Lower lobe of right lung (tissue), 2 donors: ENCODE data around the gene CPXM2. TPM values are rescaled to one million over a fixed set of nuclear protein-coding genes. Genes with fewer than 3 reads are reported as not detected.

Source experiments
- ATAC-seq, 2 donors: fragments of 200-7000 bp; cut with Tn5 transposase; one replicate each; pipeline ENCODE4 v1.9.1; 2020 to 2022; ENCODE audit warnings: mild to moderate bottlenecking in 2 of 2, moderate library complexity in 2 of 2
- DNase-seq: peaks from one replicate; pipeline ENCODE4 v3.0.0-alpha.2; 2020
- H3K27ac ChIP-seq: fragments of 200-600 bp; one replicate; pipeline ENCODE4 v1.8.0; 2022
- H3K27me3 ChIP-seq: fragments of 200-600 bp; one replicate; pipeline ENCODE4 v1.8.0; 2022; ENCODE audit warnings: low read depth
- H3K36me3 ChIP-seq: fragments of 200-600 bp; one replicate; pipeline ENCODE4 v1.8.0; 2022; ENCODE audit warnings: mild to moderate bottlenecking
- H3K4me1 ChIP-seq: fragments of 200-600 bp; one replicate; pipeline ENCODE4 v1.8.0; 2022
- H3K4me3 ChIP-seq: fragments of 200-600 bp; one replicate; pipeline ENCODE4 v1.8.0; 2022; ENCODE audit warnings: mild to moderate bottlenecking
- H3K9me3 ChIP-seq: fragments of 200-600 bp; one replicate; pipeline ENCODE4 v1.8.0; 2022
- intact Hi-C: fragments of 100-400 bp; cut with DNase I; formaldehyde crosslinking; loops from one replicate; pipeline ENCODE4 v1.11.0; 2022
- total RNA-seq: library from RNA; stranded (reverse); fragmentation: NEBNext Ultra II Directional; extraction: Animal tissue kit (Norgen Biotek cat#: 25700); gene quantifications from one replicate; pipeline ENCODE4 v1.2.1, GENCODE V29; 2021
- TF ChIP-seq, protein P1 (sequence below): fragments of 200-600 bp; IDR thresholded peaks from one replicate; pipeline ENCODE4 v1.8.0; 2022; ENCODE audit warnings: antibody characterized with exemption, mild to moderate bottlenecking
- donor health status: DM: no; HTN: yes; CAD: no; lungs with severe emphysema.

The CPXM2 gene
- total RNA-seq, 1 donor from 2014 or later, result 6.3 TPM

DNA sequence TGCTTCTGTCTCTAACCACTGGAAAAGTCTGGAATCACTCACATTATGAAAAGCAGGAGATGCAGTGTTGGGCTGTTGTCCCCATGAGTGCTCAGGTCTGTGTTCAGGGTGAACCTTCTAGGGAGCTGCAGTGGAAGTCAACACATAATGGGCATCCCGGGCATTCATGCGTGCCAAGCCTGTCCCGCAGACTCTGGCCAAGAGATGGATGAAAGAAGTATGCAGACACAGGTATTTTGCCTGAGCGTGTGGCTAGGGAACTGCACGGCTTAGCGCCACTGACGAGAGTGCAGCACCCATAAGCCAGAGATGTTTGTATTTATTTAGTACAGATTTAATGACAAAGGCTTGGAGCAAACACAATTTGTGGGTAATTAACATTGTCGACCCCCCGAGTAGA, 140.7 kb downstream of the CPXM2 start:
- Histone ChIP-seq H3K36me3 (no peaks in the 10 kb centered on the region), H3K4me1 (no peaks in the 10 kb centered on the region), H3K9me3 (no peaks in the 10 kb centered on the region), H3K4me3 (no peak overlapping the region), H3K27ac (no peak overlapping the region), H3K27me3 (no peaks in the 10 kb centered on the region)
- no peak for ATAC-seq
- intact Hi-C loops, result no loop called here
- TF ChIP-seq, protein P1, sequence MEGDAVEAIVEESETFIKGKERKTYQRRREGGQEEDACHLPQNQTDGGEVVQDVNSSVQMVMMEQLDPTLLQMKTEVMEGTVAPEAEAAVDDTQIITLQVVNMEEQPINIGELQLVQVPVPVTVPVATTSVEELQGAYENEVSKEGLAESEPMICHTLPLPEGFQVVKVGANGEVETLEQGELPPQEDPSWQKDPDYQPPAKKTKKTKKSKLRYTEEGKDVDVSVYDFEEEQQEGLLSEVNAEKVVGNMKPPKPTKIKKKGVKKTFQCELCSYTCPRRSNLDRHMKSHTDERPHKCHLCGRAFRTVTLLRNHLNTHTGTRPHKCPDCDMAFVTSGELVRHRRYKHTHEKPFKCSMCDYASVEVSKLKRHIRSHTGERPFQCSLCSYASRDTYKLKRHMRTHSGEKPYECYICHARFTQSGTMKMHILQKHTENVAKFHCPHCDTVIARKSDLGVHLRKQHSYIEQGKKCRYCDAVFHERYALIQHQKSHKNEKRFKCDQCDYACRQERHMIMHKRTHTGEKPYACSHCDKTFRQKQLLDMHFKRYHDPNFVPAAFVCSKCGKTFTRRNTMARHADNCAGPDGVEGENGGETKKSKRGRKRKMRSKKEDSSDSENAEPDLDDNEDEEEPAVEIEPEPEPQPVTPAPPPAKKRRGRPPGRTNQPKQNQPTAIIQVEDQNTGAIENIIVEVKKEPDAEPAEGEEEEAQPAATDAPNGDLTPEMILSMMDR, result no peak
- no peak for DNase-seq

DNA sequence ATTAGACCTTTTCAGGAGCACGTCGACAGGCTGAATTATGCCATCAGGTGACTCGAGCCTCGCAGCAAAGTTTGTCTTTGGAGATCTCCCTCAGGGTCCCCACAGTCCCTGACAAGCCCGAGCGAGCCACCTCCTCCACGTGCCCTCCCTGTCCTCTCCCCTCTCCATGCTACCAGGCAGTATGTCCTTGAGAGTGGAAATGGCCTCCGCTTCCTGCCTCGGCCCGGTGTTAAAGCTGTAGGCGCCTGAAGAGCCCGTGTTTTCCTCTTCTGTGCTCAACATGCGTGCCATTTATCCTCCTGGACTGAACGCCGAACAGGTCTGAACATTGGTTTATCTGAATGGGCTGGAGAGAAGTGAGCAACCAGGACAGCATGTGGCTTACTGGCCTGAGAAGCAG, 142.9 kb downstream of the CPXM2 start:
- intact Hi-C loops, result no loop called here
- Histone ChIP-seq H3K4me3 (no peak overlapping the region), H3K4me1 (no peaks in the 10 kb centered on the region), H3K9me3 (no peaks in the 10 kb centered on the region), H3K27me3 (no peaks in the 10 kb centered on the region), H3K27ac (no peak overlapping the region), H3K36me3 (no peaks in the 10 kb centered on the region)
- DNase-seq, result no peak
- TF ChIP-seq, protein P1, result no peak
- ATAC-seq, result no peak

DNA sequence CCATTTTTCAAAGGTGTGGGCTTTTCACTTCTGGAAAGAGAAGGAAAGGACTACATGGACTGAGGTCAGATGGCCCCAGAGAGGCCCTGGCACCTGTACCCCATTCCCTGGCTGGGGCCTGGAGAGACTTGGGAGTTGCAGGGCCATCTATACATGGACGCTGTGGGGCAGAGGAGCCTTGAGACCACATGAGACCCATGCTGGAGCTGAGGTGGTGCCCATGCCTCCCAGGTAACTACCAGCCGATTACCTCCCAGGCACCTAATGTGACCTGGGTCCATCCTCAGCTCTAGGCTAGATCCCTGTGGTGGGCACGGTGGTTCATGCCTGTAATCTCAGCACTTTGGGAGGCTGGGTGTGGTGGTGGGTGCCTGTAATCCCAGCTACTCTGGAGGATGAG, 144.2 kb downstream of the CPXM2 start:
- TF ChIP-seq, protein P1, result no peak
- Histone ChIP-seq H3K4me3 (no peak overlapping the region), H3K4me1 (no peaks in the 10 kb centered on the region), H3K36me3 (no peaks in the 10 kb centered on the region), H3K27me3 (no peaks in the 10 kb centered on the region), H3K27ac (no peak overlapping the region), H3K9me3 (no peaks in the 10 kb centered on the region)
- DNase-seq (no peak), ATAC-seq (no peak)
- intact Hi-C loops, result no loop called here

DNA sequence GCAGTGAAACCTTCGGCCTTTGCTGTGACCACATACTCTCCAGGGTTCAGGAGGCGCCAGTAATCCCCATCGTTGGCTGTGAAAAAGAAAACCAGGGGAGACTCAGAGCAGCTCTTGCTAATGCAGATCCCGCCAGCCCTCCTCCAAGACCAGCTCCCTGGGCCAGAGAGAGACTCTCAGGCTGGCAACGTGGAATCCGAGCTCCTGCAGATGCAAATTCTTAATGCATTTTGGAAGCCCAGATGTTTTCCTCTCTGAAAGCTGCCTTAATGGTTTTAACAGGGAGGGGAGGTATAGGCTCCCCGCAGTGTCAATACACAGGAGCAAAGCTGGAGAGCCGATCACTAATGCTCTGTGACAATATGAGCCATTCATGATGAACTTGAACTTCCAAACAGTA, 144.7 kb downstream of the CPXM2 start:
- TF ChIP-seq, protein P1, result no peak
- Histone ChIP-seq H3K27me3 (no peaks in the 10 kb centered on the region), H3K36me3 (no peaks in the 10 kb centered on the region), H3K4me1 (no peaks in the 10 kb centered on the region), H3K4me3 (no peak overlapping the region), H3K27ac (no peak overlapping the region), H3K9me3 (no peaks in the 10 kb centered on the region)
- DNase-seq, result no peak
- intact Hi-C loops, result no loop called here
- no peak for ATAC-seq

DNA sequence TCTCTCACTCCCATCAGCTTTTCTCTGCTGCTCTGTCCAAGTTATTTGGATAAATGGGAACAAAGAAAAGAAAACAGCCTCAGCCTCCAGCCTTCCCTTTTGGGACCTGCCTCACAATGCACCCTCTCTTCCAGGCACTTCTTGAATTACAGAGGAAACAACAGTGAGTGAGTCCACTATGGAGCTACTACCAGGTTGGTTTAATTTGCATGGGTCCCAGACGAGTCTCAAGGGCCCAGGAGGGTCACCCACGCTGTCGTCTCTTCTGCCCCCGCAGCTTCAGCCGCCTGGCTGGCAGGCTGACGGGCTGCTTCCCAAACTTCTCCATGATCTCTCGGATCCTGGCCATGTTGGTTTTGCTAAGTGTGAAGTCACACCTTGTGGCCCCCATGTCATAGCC, 145.1 kb downstream of the CPXM2 start:
- Histone ChIP-seq H3K27me3 (no peaks in the 10 kb centered on the region), H3K9me3 (no peaks in the 10 kb centered on the region), H3K4me1 (no peaks in the 10 kb centered on the region), H3K36me3 (no peaks in the 10 kb centered on the region), H3K27ac (no peak overlapping the region), H3K4me3 (no peak overlapping the region)
- no peak for DNase-seq
- TF ChIP-seq, protein P1, result no peak
- no peak for ATAC-seq
- intact Hi-C loops, result no loop called here

DNA sequence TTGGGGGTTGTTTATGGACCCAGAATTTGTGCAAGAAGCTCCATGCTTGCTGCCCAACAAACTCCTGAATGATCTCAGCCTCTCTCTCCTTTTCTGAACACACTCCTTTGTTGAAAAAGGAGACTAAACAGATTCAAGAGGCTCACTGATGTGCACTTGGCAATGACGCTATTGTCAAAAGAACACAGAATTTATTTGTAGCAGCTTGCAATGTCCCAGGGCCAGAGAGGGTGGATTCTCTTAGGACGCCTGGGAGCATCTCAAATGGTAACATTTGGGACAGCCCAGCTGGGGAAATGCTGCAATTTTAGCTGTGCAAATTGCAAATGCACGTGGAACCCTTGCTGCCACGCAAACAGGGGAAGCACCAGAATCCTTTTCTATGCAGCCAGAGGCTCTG, 145.5 kb downstream of the CPXM2 start:
- no peak for ATAC-seq

More for the DNA sequence above, 145.5 kb downstream of the CPXM2 start:
- Histone ChIP-seq H3K9me3 (no peaks in the 10 kb centered on the region), H3K36me3 (no peaks in the 10 kb centered on the region), H3K4me1 (no peaks in the 10 kb centered on the region), H3K27ac (no peak overlapping the region), H3K27me3 (no peaks in the 10 kb centered on the region), H3K4me3 (no peak overlapping the region)
- intact Hi-C loops, result no loop called here
- no peak for DNase-seq
- TF ChIP-seq, protein P1, result no peak
